CD4-positive, alpha-beta T cell treated with Interleukin-2 at 100 ng/mL for 4 hours (primary cell): ENCODE measurements around the gene LRCH1.

Source experiments
- DNase-seq: peaks from one replicate; pipeline ENCODE4 v3.0.0-alpha.2; 2020; ENCODE audit warnings: low spot score

LRCH1 gene

DNA sequence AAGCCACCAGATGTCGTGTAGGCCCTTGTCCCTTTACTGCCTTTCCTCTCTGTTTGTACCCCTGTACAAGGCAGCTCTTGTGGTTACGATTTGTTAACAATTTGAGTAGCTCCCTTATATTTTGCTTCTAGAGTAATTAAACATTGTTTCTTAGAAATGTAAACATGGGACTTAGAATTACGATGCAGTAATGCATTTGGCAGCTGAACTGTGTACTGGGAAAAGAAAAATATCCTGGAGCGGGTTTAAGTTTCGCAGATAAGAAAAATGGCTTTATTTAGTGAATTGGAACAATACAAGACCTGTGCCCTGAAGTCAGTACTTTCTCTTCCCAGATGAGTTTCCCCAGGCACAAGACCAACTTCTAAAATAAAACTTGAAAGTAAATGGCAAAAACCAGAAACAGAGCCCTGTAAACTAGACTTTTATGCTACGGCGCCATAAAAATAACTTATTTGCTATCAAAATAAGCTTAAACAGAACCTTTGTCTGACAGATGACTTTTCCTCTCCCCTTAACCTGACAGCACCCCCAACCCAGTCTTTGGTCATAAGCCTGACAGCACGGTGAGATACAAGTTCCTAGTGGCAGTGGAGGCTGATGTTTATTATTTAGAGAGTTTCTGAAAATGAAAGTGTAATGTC, 63.0 kb downstream of the LRCH1 start:
- DNase-seq = no peak

DNA sequence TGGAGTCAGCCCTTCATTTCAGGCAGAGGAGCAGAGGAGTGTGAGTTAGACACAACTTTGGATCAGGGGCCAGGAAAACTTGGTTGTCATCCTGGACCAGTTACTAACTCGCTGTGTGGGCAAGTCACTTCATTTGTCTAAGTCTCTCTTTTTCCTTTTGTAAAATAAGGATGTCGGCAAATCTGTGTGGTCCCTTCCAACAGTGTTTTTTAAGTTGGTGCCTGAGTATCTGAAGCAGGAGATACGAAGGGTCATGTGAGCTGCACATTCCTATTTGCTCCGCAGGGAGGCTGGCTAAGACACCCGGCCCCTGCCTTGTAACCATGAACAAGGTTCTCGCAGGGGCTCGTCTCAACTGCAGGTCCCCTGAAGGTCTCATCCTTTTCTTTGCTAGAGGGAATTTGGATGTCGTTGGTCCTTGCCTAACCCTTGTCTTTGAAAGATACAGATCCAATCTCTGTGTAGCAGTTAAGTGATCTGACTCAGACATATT, 64.3 kb downstream of the LRCH1 start:
- DNase-seq = no peak

DNA sequence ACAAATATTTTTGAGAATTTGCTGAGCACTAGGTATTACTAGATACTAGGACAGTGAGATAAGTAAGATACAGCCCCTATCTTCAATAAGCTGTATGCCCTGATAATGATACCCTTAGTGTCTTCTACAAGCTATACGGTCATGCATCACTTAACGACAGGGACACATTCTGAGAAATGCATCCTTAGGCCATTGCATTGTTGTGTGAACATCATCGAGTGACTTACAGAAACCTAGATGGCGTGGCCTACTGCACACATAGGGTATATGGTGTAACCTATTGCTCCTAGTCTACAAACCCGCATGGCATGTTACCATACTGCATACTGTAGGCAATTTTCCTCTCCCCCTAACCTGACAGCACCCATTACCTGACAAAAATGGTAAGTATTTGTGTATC, 64.9 kb downstream of the LRCH1 start:
- DNase-seq = no peak

DNA sequence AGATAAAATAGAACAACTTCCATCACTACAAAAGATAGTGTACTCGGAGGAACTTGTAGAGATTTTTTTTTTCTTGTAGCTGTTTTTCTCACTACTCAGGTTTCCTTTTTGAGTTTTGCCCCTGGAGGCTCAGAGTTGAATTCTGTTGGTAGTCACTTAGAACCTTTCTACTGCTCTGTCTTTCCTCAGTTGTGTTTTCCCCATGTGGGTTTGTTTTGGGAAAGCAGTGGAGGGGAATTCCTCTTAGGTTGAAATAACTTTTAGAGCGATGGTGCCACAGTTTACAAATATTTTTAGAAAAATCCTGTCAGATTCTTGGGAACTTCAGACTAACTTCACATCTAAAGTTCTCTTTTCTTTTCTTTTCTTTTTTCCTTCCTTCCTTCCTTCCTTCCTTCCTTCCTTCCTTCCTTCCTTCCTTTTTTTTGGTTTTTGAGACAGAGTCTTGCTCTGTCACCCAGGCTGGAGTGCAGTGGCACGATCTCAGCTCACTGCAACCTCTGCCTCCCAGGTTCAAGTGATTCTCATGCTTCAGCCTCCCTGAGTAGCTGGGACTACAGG, 65.8 kb downstream of the LRCH1 start:
- no peak for DNase-seq

DNA sequence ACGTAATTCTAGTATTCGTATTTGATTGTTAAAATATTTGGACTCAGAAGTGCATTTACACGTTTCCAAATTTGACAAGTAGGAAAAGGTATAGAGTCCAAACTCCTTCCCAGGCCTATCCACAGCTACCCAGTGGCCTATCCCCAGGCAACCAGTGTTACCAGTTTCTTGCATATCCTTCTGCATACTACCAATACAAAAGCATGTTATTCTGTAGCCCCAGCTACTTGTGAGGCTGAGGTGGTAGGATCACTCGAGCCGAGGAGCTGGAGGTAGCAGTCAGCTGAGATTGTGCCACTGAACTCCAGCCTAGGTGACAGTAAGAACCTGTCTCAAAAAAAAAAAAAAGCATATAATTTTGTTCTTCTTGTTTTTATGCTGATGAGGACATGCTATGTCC, 67.1 kb downstream of the LRCH1 start:
- no peak for DNase-seq

DNA sequence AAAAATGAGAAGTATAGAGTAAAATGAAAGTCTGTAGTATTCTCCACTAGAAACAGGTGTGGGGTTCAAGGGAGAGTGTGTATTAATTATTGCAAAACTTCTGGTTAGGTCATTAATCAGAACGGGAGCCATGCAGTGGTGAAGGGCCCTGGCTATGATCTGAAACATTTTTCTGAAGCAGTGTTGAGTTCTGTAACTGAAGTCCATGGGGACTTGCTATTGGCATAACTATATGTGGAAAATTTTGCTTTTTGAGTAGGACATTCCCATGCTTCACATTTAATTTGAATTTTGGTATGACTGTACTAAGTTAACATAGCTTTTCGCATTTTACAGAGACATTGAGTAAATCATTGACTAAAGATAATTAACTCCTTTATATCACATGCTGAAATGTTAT, 67.5 kb downstream of the LRCH1 start:
- no peak for DNase-seq

DNA sequence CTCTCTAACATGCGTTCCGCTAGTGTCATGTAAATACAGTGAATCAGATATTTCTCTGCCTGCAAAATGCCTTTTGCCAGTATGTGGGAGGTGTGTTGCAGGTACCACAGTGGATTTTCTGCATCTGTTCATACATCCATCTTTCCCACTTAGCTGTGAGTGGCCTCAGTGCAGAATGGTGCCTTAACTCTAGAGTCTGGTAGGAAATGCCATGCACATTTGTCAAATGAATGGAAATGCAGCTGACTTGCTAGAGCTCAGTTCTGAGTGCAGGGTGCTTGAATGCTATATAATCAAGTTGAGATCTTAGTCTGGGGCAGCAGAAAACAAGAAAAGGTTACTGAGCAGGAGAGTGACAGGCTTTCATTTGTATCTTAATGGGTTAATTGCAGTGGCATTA, 68.2 kb downstream of the LRCH1 start:
- no peak for DNase-seq

DNA sequence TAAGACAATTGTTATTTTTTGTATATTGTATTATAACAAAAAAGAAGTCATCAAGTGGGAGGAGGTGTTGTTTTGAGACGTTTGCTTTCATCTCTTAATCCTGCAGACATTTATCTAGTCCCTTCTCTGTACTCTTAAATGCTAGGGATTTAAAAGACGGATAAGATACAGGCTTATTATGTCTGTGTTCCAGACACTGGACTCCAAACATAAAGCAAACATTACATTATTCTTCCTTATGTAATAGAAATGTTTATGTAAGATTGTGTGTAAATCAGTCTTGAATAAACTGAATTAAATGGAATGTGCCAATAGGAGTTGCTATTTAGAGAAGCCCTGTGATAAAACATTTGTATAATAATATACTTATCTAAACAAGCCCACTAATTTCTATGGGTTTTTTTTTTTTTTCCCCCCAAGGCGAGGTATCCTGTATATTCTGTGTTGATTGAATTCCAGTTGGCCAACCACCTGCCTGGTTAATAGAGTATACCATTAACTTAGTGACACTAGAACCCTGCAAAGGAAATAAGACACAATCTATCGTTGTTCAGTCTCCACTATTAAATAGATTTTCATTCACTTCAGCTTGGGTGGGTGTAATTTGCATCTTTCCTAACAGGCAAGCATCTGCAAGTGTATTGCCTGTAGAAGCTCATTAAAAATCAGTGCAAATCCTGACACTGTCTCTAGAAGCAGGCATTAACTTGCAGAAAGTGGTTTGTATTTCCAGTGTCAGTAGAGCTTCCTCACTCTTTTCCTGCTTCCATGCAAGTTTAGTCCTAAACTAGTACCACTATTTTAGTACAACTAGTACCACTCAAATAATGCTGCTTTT, 69.0 kb downstream of the LRCH1 start:
- no peak for DNase-seq

DNA sequence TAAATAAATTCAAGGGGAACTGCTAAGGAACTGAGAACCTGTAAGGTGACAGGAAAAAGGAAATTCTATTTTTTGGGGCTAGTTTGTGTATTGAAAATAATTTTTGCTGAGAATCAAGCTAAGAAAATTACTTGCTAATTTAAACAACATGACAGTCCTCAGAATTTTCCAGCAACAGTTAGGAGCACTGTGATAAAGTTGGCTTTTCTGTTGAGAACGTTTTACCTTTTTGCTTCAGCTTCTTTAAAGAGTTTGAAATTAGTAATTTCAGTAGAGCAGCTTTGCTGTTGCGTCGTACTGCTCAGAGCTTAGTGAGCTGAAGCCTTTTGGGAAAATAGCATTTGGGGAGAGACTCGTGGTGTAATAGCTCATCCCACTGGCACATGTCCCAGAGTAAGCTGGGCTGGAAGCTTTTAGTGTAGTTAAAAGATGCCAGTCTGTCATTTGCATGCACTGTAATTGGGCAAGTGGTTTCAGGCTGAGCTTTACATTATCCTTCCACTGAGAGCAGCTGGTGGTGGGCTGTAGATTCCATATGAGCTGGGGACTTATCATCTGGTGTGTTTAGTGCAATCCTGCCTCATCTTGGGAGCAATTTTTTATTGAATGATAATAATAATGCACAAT, 69.8 kb downstream of the LRCH1 start:
- no peak for DNase-seq

DNA sequence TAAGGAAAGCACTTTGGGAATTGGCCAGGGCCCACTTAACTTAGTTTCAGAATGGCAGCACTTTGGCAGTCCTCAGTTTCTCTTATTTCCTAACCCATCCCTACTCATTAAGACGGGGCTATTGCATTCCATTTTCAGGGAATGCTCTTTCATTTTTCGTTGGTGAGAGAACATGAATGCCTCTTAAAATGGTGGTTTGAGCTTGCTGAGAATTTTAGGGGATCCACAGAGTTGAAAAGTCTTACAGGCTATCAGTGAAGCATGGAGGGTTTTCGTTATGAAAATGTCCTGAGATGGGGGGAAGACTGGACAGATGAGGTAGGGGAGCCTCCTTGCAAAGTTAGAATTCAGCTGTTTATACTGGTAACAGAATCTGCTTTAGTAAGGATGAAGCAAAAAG, 71.4 kb downstream of the LRCH1 start:
- DNase-seq = no peak

DNA sequence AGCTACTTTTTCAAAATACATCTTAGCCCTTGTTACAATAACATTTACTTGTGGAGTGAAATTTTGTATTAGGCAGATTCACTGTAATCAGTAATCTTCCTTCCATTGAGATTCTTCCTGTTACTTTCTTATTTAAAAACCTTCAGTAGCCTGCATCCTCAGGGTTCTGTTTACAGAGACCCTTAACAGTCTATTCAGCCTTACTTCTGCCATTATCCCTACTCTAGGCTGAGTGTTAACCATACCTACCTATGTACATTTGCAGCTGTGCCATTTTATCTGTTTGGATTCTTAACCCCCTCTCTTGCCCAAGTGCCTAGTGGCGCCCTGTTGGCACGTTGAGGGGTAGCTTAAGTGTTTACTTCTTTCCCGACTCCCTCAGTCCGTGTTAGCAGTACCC, 71.9 kb downstream of the LRCH1 start:
- DNase-seq = no peak

DNA sequence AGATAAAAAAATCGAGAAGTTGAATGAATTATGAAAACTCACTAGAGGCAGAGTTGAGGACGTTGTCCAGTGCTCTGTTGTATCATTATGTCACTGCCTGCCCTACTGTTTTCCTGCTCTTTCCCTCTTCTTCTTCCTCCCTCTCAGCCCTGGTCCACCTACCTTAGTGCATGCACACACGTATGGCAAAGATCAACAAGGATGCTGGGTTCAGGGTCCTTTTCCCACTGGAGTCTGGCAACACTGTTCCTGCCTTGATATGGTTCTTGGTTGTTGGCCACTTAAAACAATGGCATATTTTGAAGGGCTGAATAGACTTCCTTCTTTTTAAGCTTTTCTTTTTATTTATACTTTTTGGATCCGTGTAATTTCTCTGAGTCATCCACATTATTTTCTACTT, 74.5 kb downstream of the LRCH1 start:
- no peak for DNase-seq

DNA sequence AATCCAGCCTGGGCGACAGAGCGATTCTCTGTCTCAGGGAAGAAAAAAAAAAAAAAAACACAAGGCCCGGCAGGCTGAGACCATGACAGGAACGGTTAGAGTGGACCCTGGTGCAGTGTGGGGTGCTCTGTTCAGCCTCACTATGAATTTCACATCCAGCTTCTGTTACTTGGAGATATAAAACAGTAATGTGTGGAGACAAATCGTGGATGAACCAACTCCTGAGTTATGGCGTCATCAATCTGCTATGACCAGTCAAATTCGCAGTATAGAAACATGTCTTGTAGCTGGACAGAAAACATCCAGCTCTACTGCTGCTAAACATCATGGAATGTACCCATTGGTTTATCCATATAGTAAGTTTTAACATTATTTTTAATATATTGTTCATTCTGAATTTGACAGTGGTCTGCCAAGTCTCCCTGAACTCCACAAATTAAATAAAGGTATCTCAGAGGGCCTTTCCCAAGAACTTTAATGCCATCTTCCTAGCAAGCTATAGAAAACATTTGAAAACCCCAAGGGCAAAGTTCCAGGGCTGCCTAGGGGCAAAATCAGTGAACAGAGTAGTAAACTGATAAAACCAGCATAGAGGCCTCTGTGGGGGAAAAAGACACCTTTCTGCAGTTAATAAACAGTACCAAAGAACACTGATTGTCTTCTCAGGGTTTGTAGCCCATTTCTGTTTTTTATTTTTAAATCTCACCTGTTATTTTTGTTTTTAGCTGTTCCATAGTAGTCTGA, 75.8 kb downstream of the LRCH1 start:
- DNase-seq = no peak

DNA sequence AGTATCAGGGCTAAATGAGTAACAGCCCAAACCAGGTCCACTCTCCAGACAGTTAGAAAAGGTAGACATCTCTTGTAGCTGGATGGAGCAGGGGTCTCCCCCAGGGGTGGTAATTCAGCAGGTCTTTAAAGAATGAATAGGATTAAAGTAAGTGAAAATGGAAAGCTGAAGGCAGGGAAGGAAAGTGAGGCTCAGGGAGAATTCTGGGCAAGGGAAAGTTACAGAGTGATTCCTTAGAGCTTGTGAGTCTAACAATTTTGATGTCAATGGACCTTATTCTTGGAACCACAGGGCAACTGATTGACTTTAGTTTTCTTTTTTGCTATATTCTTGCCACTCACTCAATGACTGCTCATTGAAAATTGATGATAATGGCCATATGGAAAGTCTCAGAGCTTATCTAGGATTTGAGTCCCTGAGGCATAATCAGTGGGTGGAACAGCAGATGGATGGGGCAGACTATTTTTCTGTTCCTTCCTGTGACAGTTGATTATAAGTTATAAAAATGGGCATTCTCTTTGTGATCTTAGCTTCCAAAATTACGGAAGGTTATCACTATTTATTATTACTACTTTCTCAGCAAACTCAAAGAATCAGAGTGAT, 76.9 kb downstream of the LRCH1 start:
- DNase-seq = no peak

DNA sequence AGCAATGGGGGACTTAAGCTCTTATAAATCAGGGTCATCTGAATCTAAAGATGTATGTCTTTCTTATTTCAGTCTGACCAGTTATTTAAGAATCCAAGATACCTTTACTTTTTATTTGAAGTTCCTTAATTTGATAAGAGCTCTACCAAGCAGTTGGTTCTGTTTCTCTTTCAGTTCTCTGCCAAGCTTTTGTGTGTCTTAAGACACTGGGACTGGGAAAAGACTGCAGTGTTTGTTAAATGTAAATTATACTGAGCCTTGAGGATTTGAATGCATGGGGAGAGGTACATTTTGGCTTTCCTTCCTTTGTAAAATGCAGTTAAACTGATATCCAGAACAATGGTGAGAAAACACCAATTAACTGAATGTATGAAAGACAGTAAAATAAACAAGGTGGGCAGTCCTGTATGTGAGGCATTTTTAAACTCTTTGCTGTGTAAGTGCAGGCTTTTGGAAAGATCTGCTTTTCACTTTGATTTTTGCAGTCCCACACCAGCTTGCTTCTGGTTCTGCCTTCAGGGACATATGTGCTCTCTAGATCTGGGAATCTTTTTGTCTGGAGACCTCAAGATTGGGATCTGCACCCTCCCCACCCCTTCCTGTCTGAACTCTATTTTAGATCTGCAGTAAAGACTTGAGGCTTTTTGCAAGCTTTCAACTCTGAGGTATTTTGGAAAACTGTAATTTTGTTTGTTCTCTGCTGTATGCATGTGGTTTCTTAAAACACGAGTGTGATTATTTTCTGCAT, 77.6 kb downstream of the LRCH1 start:
- DNase-seq = no peak

DNA sequence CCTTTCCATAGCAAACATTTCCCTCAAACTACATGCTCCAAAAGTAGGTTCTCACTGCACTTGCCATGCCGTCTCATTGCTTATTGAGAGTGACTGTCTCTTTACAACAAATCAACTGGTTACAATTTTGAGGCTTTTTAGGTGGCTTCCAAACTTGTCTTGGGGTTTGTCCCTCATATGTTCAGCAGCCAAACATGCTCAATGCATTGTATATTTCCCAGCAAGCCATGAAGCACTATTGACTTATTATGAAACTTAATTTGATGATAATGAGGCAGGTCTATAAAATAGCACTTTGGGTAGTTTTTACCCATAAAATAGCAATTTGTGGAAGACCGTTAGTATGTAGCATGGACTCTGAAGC, 78.2 kb downstream of the LRCH1 start:
- no peak for DNase-seq

DNA sequence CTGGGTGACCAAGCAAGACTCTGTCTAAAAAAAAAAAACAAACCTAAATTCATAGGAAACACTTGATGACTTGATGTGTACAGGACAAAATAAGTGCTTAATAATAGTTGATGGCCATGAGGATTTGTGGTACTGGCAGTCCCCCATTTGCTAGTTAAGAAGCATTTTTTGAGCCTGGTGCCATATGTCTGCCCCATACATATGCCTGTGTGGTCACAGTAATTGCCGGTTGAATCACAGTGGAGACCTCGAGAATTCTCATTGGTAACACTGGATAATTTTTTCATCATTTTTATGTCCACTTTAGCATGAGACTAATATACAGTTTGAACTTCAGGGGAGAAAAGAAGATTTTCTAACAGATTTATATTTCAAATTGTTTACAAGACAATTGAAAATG, 79.2 kb downstream of the LRCH1 start:
- no peak for DNase-seq

DNA sequence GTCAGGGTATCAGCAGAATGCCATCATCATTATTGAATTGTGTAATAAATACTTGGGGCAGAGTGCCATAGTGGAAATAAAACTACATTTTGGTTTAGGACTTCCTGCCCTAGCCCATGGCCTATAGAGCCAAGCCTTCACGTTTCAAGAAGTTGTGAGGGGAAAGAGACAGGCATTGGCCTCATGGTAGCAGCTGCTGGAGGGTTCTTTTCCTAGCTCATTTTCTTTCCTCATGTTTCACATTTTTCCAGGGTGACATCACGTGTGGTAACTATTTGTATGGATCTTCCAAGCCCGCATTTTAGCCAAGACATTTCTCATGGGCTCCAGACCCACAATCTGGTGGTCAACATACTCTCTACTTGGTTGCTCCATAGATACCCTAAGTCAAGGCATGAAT, 80.4 kb downstream of the LRCH1 start:
- DNase-seq = no peak

DNA sequence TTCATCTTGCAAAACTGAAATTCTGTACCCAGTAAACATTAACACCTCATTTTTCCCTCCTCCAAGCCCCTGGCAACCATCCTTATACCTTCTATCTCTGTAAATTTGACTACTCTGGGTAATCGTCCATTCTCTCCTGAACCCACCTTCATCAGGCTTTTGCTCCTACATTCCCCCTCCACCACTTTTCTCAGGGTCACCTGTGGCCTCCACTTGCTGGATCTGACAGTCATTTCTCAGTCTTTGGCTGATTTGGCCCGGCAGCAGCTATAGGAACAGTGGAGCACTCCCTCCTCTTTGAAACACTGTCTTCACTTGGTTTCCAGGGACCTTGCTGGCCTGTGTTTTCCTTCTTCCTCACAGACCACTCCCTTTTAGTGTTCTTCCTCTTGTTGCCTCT, 83.5 kb downstream of the LRCH1 start:
- no peak for DNase-seq

DNA sequence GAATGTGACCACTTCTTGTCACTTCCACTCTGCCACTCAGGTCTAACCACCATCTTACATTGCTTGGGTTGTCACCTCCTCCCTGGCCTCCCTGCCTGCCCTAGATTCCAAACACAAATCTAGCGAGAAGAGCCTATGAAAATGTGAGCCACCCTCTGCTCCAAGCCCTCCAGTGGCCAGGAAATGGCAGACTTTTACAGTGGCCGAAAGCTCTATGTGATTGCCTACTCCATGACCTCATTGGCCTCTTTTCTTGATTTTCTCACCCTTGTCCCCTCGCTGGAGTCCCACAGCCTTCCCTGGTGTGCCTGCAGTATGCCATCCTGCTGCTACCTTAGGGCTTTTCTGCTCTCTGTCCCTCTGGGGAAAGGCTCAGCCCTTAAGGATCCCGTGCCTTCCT, 84.2 kb downstream of the LRCH1 start:
- DNase-seq = no peak

DNA sequence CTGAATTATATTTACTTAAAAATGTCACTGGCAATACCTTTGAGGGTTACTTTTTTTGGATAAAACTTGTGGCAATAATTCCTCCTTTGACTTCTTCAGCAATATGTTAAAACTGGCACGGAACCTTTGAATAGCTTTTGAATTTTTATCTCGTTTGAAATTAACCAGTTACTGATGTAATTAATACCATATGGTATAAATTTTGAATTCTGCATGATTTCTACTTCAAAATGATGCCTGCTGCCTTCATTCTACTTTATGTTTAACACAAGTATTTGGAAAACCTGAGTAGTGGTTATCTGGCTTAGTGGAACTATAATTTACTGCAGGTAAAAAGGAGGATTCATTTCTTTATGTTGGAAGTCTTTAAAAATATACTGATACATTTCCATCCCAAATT, 85.3 kb downstream of the LRCH1 start:
- DNase-seq = no peak
